ENCODE data around the gene TBCD. TPM values are rescaled to one million over a fixed set of nuclear protein-coding genes. Genes with fewer than 3 reads are reported as not detected.

Gene TBCD
- total RNA-seq, 1 experiment from 2014 or later = 173 TPM

DNA sequence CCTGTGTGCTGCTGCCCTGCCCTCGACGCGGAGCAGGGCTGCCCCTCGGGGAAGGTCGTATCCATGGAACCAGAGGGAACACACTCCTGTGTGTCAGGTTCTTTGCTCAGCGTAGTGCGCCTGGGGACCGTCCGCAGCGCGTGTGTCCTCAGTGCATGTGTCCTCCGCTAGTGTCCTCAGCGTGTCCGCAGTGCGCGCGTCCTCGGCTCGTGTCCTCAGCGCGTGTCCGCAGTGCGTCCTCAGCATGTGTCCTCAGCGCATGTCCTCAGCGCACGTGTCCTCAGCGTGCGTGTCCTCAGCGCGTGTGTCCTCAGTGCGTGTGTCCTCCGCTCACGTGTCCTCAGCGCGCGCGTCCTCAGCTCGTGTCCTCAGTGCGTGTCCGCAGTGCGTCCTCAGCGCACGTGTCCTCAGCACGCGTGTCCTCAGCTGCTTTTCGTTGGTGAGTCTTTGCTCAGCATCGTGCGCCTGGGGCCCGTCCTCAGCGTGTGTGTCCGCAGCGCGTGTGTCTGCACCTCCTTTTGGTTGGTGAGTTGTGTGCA lies 147.2 kb downstream of the TBCD start (continued):
- TF ChIP-seq OVOL2 (CRISPR knock-in tag; IDR thresholded peaks at IDR 0.05; ENCODE audit: borderline replicate concordance) (no peak), ZNF281 (CRISPR knock-in tag; IDR thresholded peaks at IDR 0.05) (no peak)

GRCh38 chr17:82899941-82900340 lies 148.1 kb downstream of the TBCD start:
- peak overlapping the region; percentile 18; the same call in 1 of the 2 replicates for H3K27ac Mint-ChIP-seq
- H3K27me3 Mint-ChIP-seq (ENCODE audit: low read depth) = no peaks in the 10 kb centered on the region
- no peak for TF ChIP-seq GABPB1 (CRISPR knock-in tag; IDR thresholded peaks at IDR 0.05)
- TF ChIP-seq CREM (CRISPR knock-in tag; IDR thresholded peaks at IDR 0.05) = no peak
- no peak for TF ChIP-seq EMX1 (CRISPR knock-in tag; IDR thresholded peaks at IDR 0.05)
- TF ChIP-seq ZNF219 (CRISPR knock-in tag; IDR thresholded peaks at IDR 0.05; ENCODE audit: borderline replicate concordance) = no peak
- no peak for TF ChIP-seq ELF4 (CRISPR knock-in tag; IDR thresholded peaks at IDR 0.05; ENCODE audit: low read depth)
- no peak for TF ChIP-seq ZNF532 (CRISPR knock-in tag; IDR thresholded peaks at IDR 0.05; ENCODE audit: borderline replicate concordance)
- TF ChIP-seq NR2C2 (CRISPR knock-in tag; IDR thresholded peaks at IDR 0.05) = no peak
- TF ChIP-seq, protein P1, sequence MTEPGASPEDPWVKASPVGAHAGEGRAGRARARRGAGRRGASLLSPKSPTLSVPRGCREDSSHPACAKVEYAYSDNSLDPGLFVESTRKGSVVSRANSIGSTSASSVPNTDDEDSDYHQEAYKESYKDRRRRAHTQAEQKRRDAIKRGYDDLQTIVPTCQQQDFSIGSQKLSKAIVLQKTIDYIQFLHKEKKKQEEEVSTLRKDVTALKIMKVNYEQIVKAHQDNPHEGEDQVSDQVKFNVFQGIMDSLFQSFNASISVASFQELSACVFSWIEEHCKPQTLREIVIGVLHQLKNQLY (CRISPR knock-in tag; IDR thresholded peaks at IDR 0.05) = no peak
- TF ChIP-seq GTF2I (CRISPR knock-in tag; conservative IDR thresholded peaks at IDR 0.05) = no peak
- TF ChIP-seq, protein P2, sequence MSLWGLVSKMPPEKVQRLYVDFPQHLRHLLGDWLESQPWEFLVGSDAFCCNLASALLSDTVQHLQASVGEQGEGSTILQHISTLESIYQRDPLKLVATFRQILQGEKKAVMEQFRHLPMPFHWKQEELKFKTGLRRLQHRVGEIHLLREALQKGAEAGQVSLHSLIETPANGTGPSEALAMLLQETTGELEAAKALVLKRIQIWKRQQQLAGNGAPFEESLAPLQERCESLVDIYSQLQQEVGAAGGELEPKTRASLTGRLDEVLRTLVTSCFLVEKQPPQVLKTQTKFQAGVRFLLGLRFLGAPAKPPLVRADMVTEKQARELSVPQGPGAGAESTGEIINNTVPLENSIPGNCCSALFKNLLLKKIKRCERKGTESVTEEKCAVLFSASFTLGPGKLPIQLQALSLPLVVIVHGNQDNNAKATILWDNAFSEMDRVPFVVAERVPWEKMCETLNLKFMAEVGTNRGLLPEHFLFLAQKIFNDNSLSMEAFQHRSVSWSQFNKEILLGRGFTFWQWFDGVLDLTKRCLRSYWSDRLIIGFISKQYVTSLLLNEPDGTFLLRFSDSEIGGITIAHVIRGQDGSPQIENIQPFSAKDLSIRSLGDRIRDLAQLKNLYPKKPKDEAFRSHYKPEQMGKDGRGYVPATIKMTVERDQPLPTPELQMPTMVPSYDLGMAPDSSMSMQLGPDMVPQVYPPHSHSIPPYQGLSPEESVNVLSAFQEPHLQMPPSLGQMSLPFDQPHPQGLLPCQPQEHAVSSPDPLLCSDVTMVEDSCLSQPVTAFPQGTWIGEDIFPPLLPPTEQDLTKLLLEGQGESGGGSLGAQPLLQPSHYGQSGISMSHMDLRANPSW (CRISPR knock-in tag; conservative IDR thresholded peaks at IDR 0.05; ENCODE audit: low read depth) = no peak
- TF ChIP-seq, protein P3, sequence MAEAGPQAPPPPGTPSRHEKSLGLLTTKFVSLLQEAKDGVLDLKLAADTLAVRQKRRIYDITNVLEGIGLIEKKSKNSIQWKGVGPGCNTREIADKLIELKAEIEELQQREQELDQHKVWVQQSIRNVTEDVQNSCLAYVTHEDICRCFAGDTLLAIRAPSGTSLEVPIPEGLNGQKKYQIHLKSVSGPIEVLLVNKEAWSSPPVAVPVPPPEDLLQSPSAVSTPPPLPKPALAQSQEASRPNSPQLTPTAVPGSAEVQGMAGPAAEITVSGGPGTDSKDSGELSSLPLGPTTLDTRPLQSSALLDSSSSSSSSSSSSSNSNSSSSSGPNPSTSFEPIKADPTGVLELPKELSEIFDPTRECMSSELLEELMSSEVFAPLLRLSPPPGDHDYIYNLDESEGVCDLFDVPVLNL (CRISPR knock-in tag; IDR thresholded peaks at IDR 0.05; ENCODE audit: borderline replicate concordance, low read depth) = no peak
- no peak for TF ChIP-seq ARID4B (CRISPR knock-in tag; IDR thresholded peaks at IDR 0.05; ENCODE audit: borderline replicate concordance)
- TF ChIP-seq, protein P4, sequence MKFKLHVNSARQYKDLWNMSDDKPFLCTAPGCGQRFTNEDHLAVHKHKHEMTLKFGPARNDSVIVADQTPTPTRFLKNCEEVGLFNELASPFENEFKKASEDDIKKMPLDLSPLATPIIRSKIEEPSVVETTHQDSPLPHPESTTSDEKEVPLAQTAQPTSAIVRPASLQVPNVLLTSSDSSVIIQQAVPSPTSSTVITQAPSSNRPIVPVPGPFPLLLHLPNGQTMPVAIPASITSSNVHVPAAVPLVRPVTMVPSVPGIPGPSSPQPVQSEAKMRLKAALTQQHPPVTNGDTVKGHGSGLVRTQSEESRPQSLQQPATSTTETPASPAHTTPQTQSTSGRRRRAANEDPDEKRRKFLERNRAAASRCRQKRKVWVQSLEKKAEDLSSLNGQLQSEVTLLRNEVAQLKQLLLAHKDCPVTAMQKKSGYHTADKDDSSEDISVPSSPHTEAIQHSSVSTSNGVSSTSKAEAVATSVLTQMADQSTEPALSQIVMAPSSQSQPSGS (CRISPR knock-in tag; IDR thresholded peaks at IDR 0.05; ENCODE audit: borderline replicate concordance, low read depth) = no peak
- H3K36me3 Mint-ChIP-seq = peaks cover 46% of the 10 kb centered on the region
- ATAC-seq = no peak
- POLR2A ChIA-PET = no interaction called here
- CTCF ChIA-PET = interaction anchor here (1.0 to 1.2 kb wide), 2 partner anchors 14 to 118 kb away, joined by 3 to 6 read pairs; no protein-coding TSS in a partner anchor
- no peak for DNase-seq (ENCODE audit: low spot score)
- no peaks in the 10 kb centered on the region for H3K4me1 Mint-ChIP-seq
- H3K4me3 Mint-ChIP-seq = no peak overlapping the region
- no peaks in the 10 kb centered on the region for H3K9me3 Mint-ChIP-seq
